Measurements from ENCODE around the gene CCDC141. TPM values are rescaled to one million over a fixed set of nuclear protein-coding genes. Genes with fewer than 3 reads are reported as not detected.

CCDC141 gene
- total RNA-seq, 6 experiments from 2014 or later: 0.03 to 0.05 TPM; not detected in 4

GRCh38 chr2:178933493-178933892 is 116.4 kb downstream of the CCDC141 start:
- H3K27me3 Mint-ChIP-seq (ENCODE audit: insufficient read depth): no peaks in the 10 kb centered on the region; the same call in 1 of the 2 replicates
- H3K36me3 Mint-ChIP-seq (ENCODE audit: low read depth): no peaks in the 10 kb centered on the region
- peaks cover 3% of the 10 kb centered on the region; the same call in 1 of the 2 replicates for H3K9me3 Mint-ChIP-seq
- H3K4me3 Mint-ChIP-seq: no peak overlapping the region
- TF ChIP-seq CTCF (IDR thresholded peaks at IDR 0.05): no peak
- no peak for DNase-seq
- H3K4me1 Mint-ChIP-seq (ENCODE audit: low read depth): no peaks in the 10 kb centered on the region
- H3K27ac Mint-ChIP-seq: no peak overlapping the region

GRCh38 chr2:178928077-178928476 is 121.9 kb downstream of the CCDC141 start:
- Mint-ChIP-seq H3K27ac (no peak overlapping the region), H3K9me3 (no peaks in the 10 kb centered on the region), H3K36me3 (ENCODE audit: low read depth) (no peaks in the 10 kb centered on the region), H3K4me1 (ENCODE audit: low read depth) (peaks cover 8% of the 10 kb centered on the region; the same call in 1 of the 2 replicates), H3K27me3 (ENCODE audit: insufficient read depth) (peaks cover 9% of the 10 kb centered on the region), H3K4me3 (no peak overlapping the region)
- DNase-seq: no peak
- TF ChIP-seq CTCF (IDR thresholded peaks at IDR 0.05): no peak

GRCh38 chr2:178927173-178927572 is 122.8 kb downstream of the CCDC141 start:
- Mint-ChIP-seq H3K27me3 (ENCODE audit: insufficient read depth) (peaks cover 9% of the 10 kb centered on the region), H3K27ac (no peak overlapping the region), H3K36me3 (ENCODE audit: low read depth) (no peaks in the 10 kb centered on the region), H3K9me3 (no peaks in the 10 kb centered on the region), H3K4me1 (ENCODE audit: low read depth) (peaks cover 8% of the 10 kb centered on the region; the same call in 1 of the 2 replicates), H3K4me3 (peak overlapping the region; percentile 68)
- DNase-seq: no peak
- TF ChIP-seq CTCF (IDR thresholded peaks at IDR 0.05): no peak

- peaks cover 9% of the 10 kb centered on the region for H3K27me3 Mint-ChIP-seq (ENCODE audit: insufficient read depth)
- no peaks in the 10 kb centered on the region for H3K9me3 Mint-ChIP-seq
- H3K27ac Mint-ChIP-seq: no peak overlapping the region
- TF ChIP-seq CTCF (IDR thresholded peaks at IDR 0.05): no peak
- H3K4me3 Mint-ChIP-seq: no peak overlapping the region
- DNase-seq: no peak
- peaks cover 8% of the 10 kb centered on the region; the same call in 1 of the 2 replicates for H3K4me1 Mint-ChIP-seq (ENCODE audit: low read depth)
- H3K36me3 Mint-ChIP-seq (ENCODE audit: low read depth): no peaks in the 10 kb centered on the region
Observed at GRCh38 chr2:178924817-178925216, 125.1 kb downstream of the CCDC141 start.

- Mint-ChIP-seq H3K9me3 (no peaks in the 10 kb centered on the region), H3K27me3 (ENCODE audit: insufficient read depth) (peaks cover 9% of the 10 kb centered on the region), H3K36me3 (ENCODE audit: low read depth) (no peaks in the 10 kb centered on the region), H3K4me3 (no peak overlapping the region), H3K27ac (no peak overlapping the region), H3K4me1 (ENCODE audit: low read depth) (peaks cover 8% of the 10 kb centered on the region; the same call in 1 of the 2 replicates)
- DNase-seq: no peak
- no peak for TF ChIP-seq CTCF (IDR thresholded peaks at IDR 0.05)
Observed at GRCh38 chr2:178923546-178923945, 126.4 kb downstream of the CCDC141 start.

All from HFFc6 (cell line).